Measurements from ENCODE around the gene SEPHS1. TPM values are rescaled to one million over a fixed set of nuclear protein-coding genes. Genes with fewer than 3 reads are reported as not detected.

The SEPHS1 gene
- total and polyA plus RNA-seq, 2 of the 8 experiments (the other 6 are each of a cell fraction or from before 2014, with no cell fraction given), result 270 to 683 TPM

DNA sequence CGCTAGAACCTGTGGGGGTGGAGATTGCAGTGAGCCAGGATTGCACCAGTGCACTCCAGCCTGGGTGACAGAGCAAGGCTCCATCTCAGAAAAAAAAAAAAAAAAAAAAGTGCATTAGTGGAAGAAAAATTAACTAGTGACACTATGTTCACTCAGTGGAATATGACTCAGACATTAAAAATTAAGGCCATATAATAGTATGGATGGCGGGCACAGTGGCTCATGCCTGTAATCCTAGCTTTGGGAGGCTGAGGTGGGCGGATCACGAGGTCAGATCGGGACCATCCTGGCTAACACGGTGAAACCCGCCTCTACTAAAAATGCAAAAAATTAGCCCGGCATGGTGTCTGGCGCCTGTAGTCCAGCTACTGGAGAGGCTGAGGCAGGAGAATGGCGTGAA, 51.6 kb downstream of the SEPHS1 start:
- Histone ChIP-seq H3K4me1 (replicated peaks in 1 of 4; ENCODE audit: control insufficient read depth in 3 of 4, insufficient read depth in 4 of 4, low read length in 3 of 4) (peaks cover 0 to 6% (median 4%) of the 10 kb centered on the region in 4 experiments; a peak in 5 of 7 replicates), H3K27me3 (replicated peaks in 1 of 4; ENCODE audit: control insufficient read depth in 3 of 4, extremely low read depth in 1 of 4, insufficient read depth in 3 of 4, low read length in 3 of 4) (no peaks in the 10 kb centered on the region; a peak in 2 of 7 replicates), H3K4me3 (ENCODE audit: extremely low read depth in 1 of 4, insufficient read depth in 2 of 4, low read depth in 3 of 4, low read length in 4 of 4) (no peak overlapping the region), H4K8ac (ENCODE audit: extremely low read depth, insufficient read depth, low read length) (no peak overlapping the region), H4K91ac (replicated peaks; ENCODE audit: insufficient read length, low read length) (no peak overlapping the region), H3K23me2 (ENCODE audit: low read depth, low read length) (no peaks in the 10 kb centered on the region; the same call in 1 of the 2 replicates), H2BK15ac (ENCODE audit: low read length) (no peak overlapping the region), H3K9ac (replicated peaks in 1 of 4; ENCODE audit: extremely low read depth in 1 of 4, low read depth in 3 of 4, low read length in 3 of 4) (no peak overlapping the region), H2BK120ac (replicated peaks; ENCODE audit: low read depth, low read length) (no peak overlapping the region), H3K14ac (ENCODE audit: insufficient read length) (no peak overlapping the region), H4K5ac (ENCODE audit: insufficient read length, low read depth, low read length) (no peak overlapping the region), H4K20me1 (replicated peaks in 1 of 2; ENCODE audit: control insufficient read depth in 1 of 2, insufficient read depth in 2 of 2, low read length in 2 of 2) (no peaks in the 10 kb centered on the region), H2AFZ (ENCODE audit: low read length) (no peak overlapping the region), H2AK5ac (ENCODE audit: low read depth, low read length) (no peak overlapping the region), H3K4ac (replicated peaks; ENCODE audit: insufficient read length, low read depth, low read length) (no peak overlapping the region), H3K4me2 (ENCODE audit: insufficient read depth in 1 of 2, low read depth in 2 of 2, low read length in 2 of 2) (no peak overlapping the region), H3K79me2 (ENCODE audit: control insufficient read depth in 1 of 2, insufficient read depth in 2 of 2, low read length in 2 of 2) (no peaks in the 10 kb centered on the region), H3K56ac (replicated peaks; ENCODE audit: insufficient read length, low read depth, low read length) (no peak overlapping the region), H3K79me1 (ENCODE audit: low read depth, low read length) (no peaks in the 10 kb centered on the region), H3K27ac (ENCODE audit: low read depth, low read length) (no peak overlapping the region), H3K23ac (ENCODE audit: insufficient read length) (no peak overlapping the region), H3K9me3 (ENCODE audit: insufficient read depth in 2 of 2, low read depth in 1 of 2, low read length in 1 of 2) (no peaks in the 10 kb centered on the region), H2BK5ac (ENCODE audit: low read depth, low read length) (no peak overlapping the region), H2BK20ac (ENCODE audit: low read length) (no peak overlapping the region), H2BK12ac (ENCODE audit: low read depth, low read length) (no peak overlapping the region), H3K36me3 (ENCODE audit: control insufficient read depth in 2 of 4, insufficient read depth in 4 of 4, low read length in 3 of 4) (peaks cover 0 to 7% (median 1%) of the 10 kb centered on the region in 4 experiments; a peak in 2 of 8 replicates), H3K18ac (ENCODE audit: extremely low read depth, low read length) (no peak overlapping the region)
- 91% methylated on average over 10 of the region's 10 CpGs; no CpG with 5 or more reads in 1 of the 2 experiments for WGBS, 2 experiments (ENCODE audit: extremely low coverage in 1 of 2, insufficient coverage in 1 of 2, insufficient read length in 1 of 2, insufficient replicate concordance in 2 of 2, low coverage in 1 of 2, low lambda C conversion rate in 2 of 2, missing lambda C conversion rate in 1 of 2)
- no peak for DNase-seq (ENCODE audit: low read depth in 1 of 2, low spot score in 2 of 2)
- CTCF ChIA-PET (ENCODE audit: partially characterized antibody), result interaction anchor here (0.9 to 1.4 kb wide), 3 partner anchors 24 to 90 kb away, joined by 3 read pairs; no protein-coding TSS in a partner anchor
- FAIRE-seq, result no peak
- POLR2A ChIA-PET (ENCODE audit: partially characterized antibody), result interaction anchor here (1.1 kb wide), 1 partner anchor 53 kb away, joined by 3 read pairs; no protein-coding TSS in a partner anchor
- TF ChIP-seq CBX5 (IDR thresholded peaks at IDR 0.05; ENCODE audit: low read depth, low read length), result no peak
- no peak for TF ChIP-seq JUND (IDR thresholded peaks at IDR 0.05; ENCODE audit: low read length)
- no peak for TF ChIP-seq ATF3 (IDR thresholded peaks at IDR 0.05; ENCODE audit: insufficient read depth, low read depth, low read length)
- no peak for TF ChIP-seq HDAC6 (IDR thresholded peaks at IDR 0.05; ENCODE audit: low read depth, low read length)
- TF ChIP-seq RAD21 (IDR thresholded peaks at IDR 0.05 in 1 of 2, conservative IDR thresholded peaks at IDR 0.05 in 1 of 2; ENCODE audit: low read depth in 2 of 2, low read length in 2 of 2), result no peak
- no peak for TF ChIP-seq SIX5 (IDR thresholded peaks at IDR 0.05; ENCODE audit: low read depth, low read length)
- TF ChIP-seq, protein P1, sequence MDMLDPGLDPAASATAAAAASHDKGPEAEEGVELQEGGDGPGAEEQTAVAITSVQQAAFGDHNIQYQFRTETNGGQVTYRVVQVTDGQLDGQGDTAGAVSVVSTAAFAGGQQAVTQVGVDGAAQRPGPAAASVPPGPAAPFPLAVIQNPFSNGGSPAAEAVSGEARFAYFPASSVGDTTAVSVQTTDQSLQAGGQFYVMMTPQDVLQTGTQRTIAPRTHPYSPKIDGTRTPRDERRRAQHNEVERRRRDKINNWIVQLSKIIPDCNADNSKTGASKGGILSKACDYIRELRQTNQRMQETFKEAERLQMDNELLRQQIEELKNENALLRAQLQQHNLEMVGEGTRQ (IDR thresholded peaks at IDR 0.05; ENCODE audit: low read length), result no peak
- no peak for TF ChIP-seq CTBP2 (IDR thresholded peaks at IDR 0.05; ENCODE audit: borderline replicate concordance, insufficient read depth, insufficient read length, low read length)
- no peak for TF ChIP-seq GABPA (IDR thresholded peaks at IDR 0.05; ENCODE audit: borderline replicate concordance, insufficient read depth, low read length)
- no peak for TF ChIP-seq SUZ12 (IDR thresholded peaks at IDR 0.05; ENCODE audit: low read length)
- no peak for TF ChIP-seq BACH1 (IDR thresholded peaks at IDR 0.05; ENCODE audit: low read length)
- no peak for TF ChIP-seq POU5F1 (IDR thresholded peaks at IDR 0.05; ENCODE audit: low read depth, low read length)

All from H1 (cell line).